Measurements from ENCODE around the gene ECHS1.
"Not testable (repeated sequence)": the region's sequence is repeated elsewhere in the genome, so short reads cannot be mapped to it uniquely, and the experiment has no call there.

ECHS1 gene

GRCh38 chr10:133379152-133379800 is 6.1 kb upstream of the ECHS1 start, which contains the start of gene PAOX:
PAOX (plus strand) TSS chr10:133379262; CDS start chr10:133379317, 55 bp downstream.
- DNase-seq (ENCODE audit: low read depth in 4 of 4, low spot score in 1 of 4) = peak in 1 of 4 experiments; percentile 49

GRCh38 chr10:133378251-133379096 is 5.3 kb upstream of the ECHS1 start:
- DNase-seq (ENCODE audit: low read depth in 4 of 4, low spot score in 1 of 4) = no peak

GRCh38 chr10:133377818-133378250 is 4.7 kb upstream of the ECHS1 start:
- DNase-seq (ENCODE audit: low read depth in 4 of 4, low spot score in 1 of 4) = no peak

- no peak for DNase-seq (ENCODE audit: low read depth in 4 of 4, low spot score in 1 of 4)
Measured at GRCh38 chr10:133377025-133377817, 4.1 kb upstream of the ECHS1 start.

GRCh38 chr10:133376183-133376582 is 3.0 kb upstream of the ECHS1 start:
- DNase-seq (ENCODE audit: low read depth in 4 of 4, low spot score in 1 of 4) = not testable (repeated sequence)

- no peak for DNase-seq (ENCODE audit: low read depth in 4 of 4, low spot score in 1 of 4)
Measured at GRCh38 chr10:133375357-133376115, 2.4 kb upstream of the ECHS1 start.

GRCh38 chr10:133372507-133372906 is 647 bp downstream of the ECHS1 start:
- DNase-seq (ENCODE audit: low read depth in 4 of 4, low spot score in 1 of 4) = no peak

- no peak for DNase-seq (ENCODE audit: low read depth in 4 of 4, low spot score in 1 of 4)
Measured at GRCh38 chr10:133370030-133370786, 2.9 kb downstream of the ECHS1 start.

GRCh38 chr10:133368153-133368552 is 5.0 kb downstream of the ECHS1 start:
- no peak for DNase-seq (ENCODE audit: low read depth in 4 of 4, low spot score in 1 of 4)

- DNase-seq (ENCODE audit: low read depth in 4 of 4, low spot score in 1 of 4) = not testable (repeated sequence)
Measured at GRCh38 chr10:133367461-133367860, 5.7 kb downstream of the ECHS1 start.

GRCh38 chr10:133366751-133367150 is 6.4 kb downstream of the ECHS1 start:
- DNase-seq (ENCODE audit: low read depth in 4 of 4, low spot score in 1 of 4) = no peak

- DNase-seq (ENCODE audit: low read depth in 4 of 4, low spot score in 1 of 4) = no peak
Measured at GRCh38 chr10:133366130-133366478, 7.0 kb downstream of the ECHS1 start.

GRCh38 chr10:133365461-133366129 is 7.6 kb downstream of the ECHS1 start:
- DNase-seq (ENCODE audit: low read depth in 4 of 4, low spot score in 1 of 4) = no peak

- DNase-seq (ENCODE audit: low read depth in 4 of 4, low spot score in 1 of 4) = no peak
Measured at GRCh38 chr10:133364645-133365431, 8.3 kb downstream of the ECHS1 start.

GRCh38 chr10:133362846-133363245 is 10.3 kb downstream of the ECHS1 start:
- no peak for DNase-seq (ENCODE audit: low read depth in 4 of 4, low spot score in 1 of 4)

- DNase-seq (ENCODE audit: low read depth in 4 of 4, low spot score in 1 of 4) = no peak
Measured at GRCh38 chr10:133361773-133362441, 11.2 kb downstream of the ECHS1 start.

GRCh38 chr10:133361227-133361626 is 11.9 kb downstream of the ECHS1 start:
- DNase-seq (ENCODE audit: low read depth in 4 of 4, low spot score in 1 of 4) = no peak

GRCh38 chr10:133359972-133360610 is 13.1 kb downstream of the ECHS1 start:
- DNase-seq (ENCODE audit: low read depth in 4 of 4, low spot score in 1 of 4) = no peak

Data from stimulated activated CD4-positive, alpha-beta T cell treated with anti-CD3 and anti-CD28 coated beads, Interleukin-1b, Interleukin-23, amount 100 ng/mL, for 24 hours (primary cell).